HEK293T (cell line): ENCODE results near the gene PARVB.

ENCODE experiments used
- ARNT ChIP-seq: fragments of 450-650 bp; IDR thresholded peaks from 2 replicates; pipeline ENCODE4 v1.6.1; 2017; ENCODE audit warnings: mild to moderate bottlenecking
- BHLHE40 ChIP-seq: fragments of 450-650 bp; IDR thresholded peaks from 2 replicates; pipeline ENCODE4 v1.6.1; 2016; ENCODE audit warnings: mild to moderate bottlenecking, moderate library complexity, borderline replicate concordance
- FOXA1 ChIP-seq: fragments of 450-650 bp; IDR thresholded peaks from 2 replicates; pipeline ENCODE4 v1.6.1; 2016; ENCODE audit warnings: mild to moderate bottlenecking
- HDGF ChIP-seq: fragments of 450-650 bp; IDR thresholded peaks from 2 replicates; pipeline ENCODE4 v1.6.1; 2017; ENCODE audit warnings: antibody characterized with exemption, borderline replicate concordance
- PKNOX1 ChIP-seq: fragments of 450-650 bp; IDR thresholded peaks from 2 replicates; pipeline ENCODE4 v1.6.1; 2016
- SP1 ChIP-seq: fragments of 450-650 bp; IDR thresholded peaks from 2 replicates; pipeline ENCODE4 v1.6.1; 2017
- SUZ12 ChIP-seq: fragments of 450-650 bp; IDR thresholded peaks from 2 replicates; pipeline ENCODE4 v1.6.1; 2016; ENCODE audit warnings: mild to moderate bottlenecking
- TARDBP ChIP-seq: fragments of 450-650 bp; IDR thresholded peaks from 2 replicates; pipeline ENCODE4 v1.6.1; 2016

- no peak for TF ChIP-seq HDGF
- TF ChIP-seq ARNT = no peak
- no peak for TF ChIP-seq SP1
- TF ChIP-seq SUZ12 = no peak
- TF ChIP-seq BHLHE40 = no peak
- no peak for TF ChIP-seq TARDBP
- no peak for TF ChIP-seq FOXA1
- no peak for TF ChIP-seq PKNOX1
These were observed 9.6 kb downstream of the PARVB start for GRCh38 chr22:44033694-44034093.
